ENCODE measurements around the gene CLPTM1L.

Gene CLPTM1L

DNA sequence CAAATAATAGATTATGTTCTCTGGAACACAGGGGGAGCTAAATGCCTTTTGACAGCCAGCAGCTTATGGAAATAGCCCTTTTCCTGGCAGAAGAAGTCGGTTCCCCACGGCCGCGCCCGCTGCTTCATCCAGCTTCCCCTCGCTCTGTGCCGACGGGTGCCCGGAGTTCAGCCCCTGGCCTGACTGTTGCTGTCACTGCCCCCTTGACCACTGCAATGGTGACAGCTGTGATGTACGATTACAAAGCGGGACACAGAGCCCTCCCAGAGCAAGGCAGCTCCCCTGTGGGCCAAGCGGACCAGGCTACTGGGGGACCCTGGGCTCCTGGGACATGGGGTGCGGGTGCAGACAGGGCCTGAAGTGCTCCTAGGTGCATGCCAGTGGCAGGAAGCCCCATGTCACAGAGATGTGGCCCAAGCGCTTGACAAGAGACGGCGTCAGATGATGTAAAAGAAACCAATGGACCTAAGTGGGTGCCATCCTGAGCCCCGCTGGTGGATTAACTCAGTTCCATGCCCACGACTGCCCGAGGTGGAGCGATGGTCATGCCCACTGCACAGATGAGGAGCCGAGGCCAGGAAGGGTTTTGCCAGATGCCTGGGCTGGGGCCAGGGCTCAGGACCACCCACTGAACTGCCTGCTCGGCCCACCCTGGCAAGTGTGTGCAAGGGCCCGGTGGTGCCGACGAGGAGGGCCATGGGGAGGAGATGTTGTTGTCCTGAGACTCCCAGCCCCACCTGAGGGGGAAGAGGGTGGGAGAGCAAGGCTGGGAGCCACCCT, 13.2 kb upstream of the CLPTM1L start:
- no peak overlapping the region for H3K27ac ChIP-seq
- no peak for TF ChIP-seq CTCF (conservative IDR thresholded peaks at IDR 0.05)

GRCh38 chr5:1356873-1357787, 12.2 kb upstream of the CLPTM1L start:
- H3K27ac ChIP-seq = no peak overlapping the region
- TF ChIP-seq CTCF (conservative IDR thresholded peaks at IDR 0.05) = no peak

GRCh38 chr5:1354576-1354975, 9.7 kb upstream of the CLPTM1L start:
- TF ChIP-seq CTCF (conservative IDR thresholded peaks at IDR 0.05) = no peak
- H3K27ac ChIP-seq = no peak overlapping the region

- no peak for TF ChIP-seq CTCF (conservative IDR thresholded peaks at IDR 0.05)
- no peak overlapping the region for H3K27ac ChIP-seq
Measured at GRCh38 chr5:1352231-1353219, 7.6 kb upstream of the CLPTM1L start.

DNA sequence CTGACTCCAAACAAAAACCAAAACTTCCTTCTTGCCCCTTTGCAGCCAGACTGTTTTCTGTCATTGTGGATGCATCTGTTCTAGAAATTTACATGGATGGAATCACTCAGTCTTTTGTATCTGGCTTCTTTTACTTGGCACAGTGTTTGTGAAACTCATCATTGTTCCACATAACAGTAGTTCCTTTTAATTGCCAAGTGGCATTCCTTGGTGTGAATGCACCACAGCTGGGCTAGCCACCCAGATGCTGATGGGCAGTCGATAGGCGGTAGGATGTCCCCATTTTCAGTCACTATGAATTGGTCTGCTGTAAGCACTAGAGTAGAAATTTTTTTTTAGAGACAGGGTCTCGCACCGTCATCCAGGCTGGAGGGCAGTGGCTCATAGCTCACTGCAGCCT, 6.3 kb upstream of the CLPTM1L start:
- no peak overlapping the region for H3K27ac ChIP-seq
- TF ChIP-seq CTCF (conservative IDR thresholded peaks at IDR 0.05) = no peak

- TF ChIP-seq CTCF (conservative IDR thresholded peaks at IDR 0.05) = peak; percentile 60
- no peak overlapping the region for H3K27ac ChIP-seq
Measured at GRCh38 chr5:1349246-1349645, 4.3 kb upstream of the CLPTM1L start.

DNA sequence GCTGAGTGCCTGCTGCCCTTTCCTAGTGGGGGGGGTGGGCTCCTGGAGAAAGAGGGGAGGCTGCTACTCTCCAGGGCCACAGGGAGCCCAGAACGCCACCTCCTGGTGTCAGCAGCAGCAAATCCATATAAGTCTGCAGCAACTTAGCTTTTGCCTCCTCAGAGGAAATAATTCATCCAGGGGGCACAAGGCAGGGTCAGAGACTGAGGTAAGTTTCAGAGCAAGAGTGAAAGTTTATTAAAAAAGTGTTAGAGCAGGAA, 4.0 kb upstream of the CLPTM1L start:
- no peak for TF ChIP-seq CTCF (conservative IDR thresholded peaks at IDR 0.05)
- no peak overlapping the region for H3K27ac ChIP-seq

Data from VCaP (cell line).